SU-DHL-6 (cell line): ENCODE measurements around the gene SLC45A1.

Experiments
- CTCF ChIP-seq: fragments of 200-600 bp; sonication (generic); IDR thresholded peaks from one replicate; pipeline ENCODE4 v1.5.1; 2017; ENCODE audit warnings: antibody characterized with exemption, mild to moderate bottlenecking, low read length, moderate library complexity; ENCODE audit not compliant: insufficient read depth, poor library complexity, severe bottlenecking
- EZH2phosphoT487 ChIP-seq: fragments of 200-600 bp; sonication (generic), shearing (Covaris generic); conservative IDR thresholded peaks from 2 replicates; pipeline ENCODE4 v1.6.1; 2018; ENCODE audit warnings: mild to moderate bottlenecking, antibody characterized with exemption, low read length, moderate library complexity, mixed read lengths

DNA sequence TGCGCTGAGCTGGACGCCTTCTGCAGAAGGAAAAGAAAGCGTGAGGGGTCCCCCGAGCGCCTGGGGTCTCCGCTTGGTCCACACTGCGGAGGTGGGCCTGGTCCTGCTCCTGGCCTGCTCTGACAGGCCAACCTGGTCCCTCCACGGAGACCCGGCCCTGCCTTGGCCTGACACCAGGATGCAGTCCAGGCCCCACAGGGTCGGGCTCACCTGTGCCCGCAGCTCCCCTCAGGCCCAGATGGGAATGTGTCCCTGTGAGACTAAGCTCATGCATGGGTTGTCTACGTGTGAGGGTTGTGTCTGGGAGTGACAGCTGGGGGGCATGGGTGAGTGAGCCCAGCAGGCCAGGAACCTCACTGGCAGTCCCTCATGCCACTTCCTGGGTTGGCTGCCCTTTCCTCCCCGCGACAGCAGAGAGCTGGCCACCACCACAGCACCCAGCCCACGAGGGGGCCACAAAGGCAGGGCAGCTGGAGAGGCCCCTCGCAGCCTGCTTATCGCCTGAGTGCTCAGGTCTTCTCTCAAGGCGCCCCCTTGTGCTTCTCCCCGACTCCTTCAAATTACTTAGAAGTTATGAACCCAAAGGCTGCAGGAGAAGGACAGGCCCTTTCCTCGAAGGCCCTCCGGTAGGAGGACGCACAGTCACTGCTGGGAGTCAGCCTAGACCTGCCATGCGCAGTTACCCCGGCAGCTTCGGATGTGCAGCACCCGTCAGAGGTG, 41.1 kb downstream of the SLC45A1 start:
- TF ChIP-seq CTCF (no peak), EZH2phosphoT487 (no peak)
